ENCODE data around the gene ELOVL3. TPM values are rescaled to one million over a fixed set of nuclear protein-coding genes. Genes with fewer than 3 reads are reported as not detected.

The ELOVL3 gene
- total and polyA plus RNA-seq, 10 of the 15 experiments (the other 5 are each of a cell fraction or from before 2014, with no cell fraction given), result 0.10 to 0.18 (median 0.11) TPM; not detected in 7

GRCh38 chr10:102236006-102236405 is 9.9 kb downstream of the ELOVL3 start:
- BruUV-seq (replicated peaks), result no TSS peak
- FAIRE-seq (no peak), DNase-seq (ENCODE audit: low read depth, low spot score) (no peak), ATAC-seq (no peak)
- peaks cover 13 to 15% of the 10 kb centered on the region in 2 experiments for H3K27me3 ChIP-seq (replicated peaks in 1 of 2; ENCODE audit: control insufficient read depth in 2 of 2, insufficient read depth in 2 of 2, low read length in 1 of 2)
- RAD21 ChIA-PET (ENCODE audit: unreplicated experiment), result interaction anchor here (13.1 kb wide), 1 partner anchor 117 kb away, joined by 256 read pairs; no protein-coding TSS in a partner anchor
- intact Hi-C loops (cut with micrococcal nuclease; ENCODE audit: unreplicated experiment) (no loop called here), in situ Hi-C loops (cut with MboI) (no loop called here)
- no peak overlapping the region for H3K27ac ChIP-seq (ENCODE audit: control insufficient read depth, insufficient read depth)
- no peak overlapping the region for H3K4me2 ChIP-seq (ENCODE audit: control insufficient read depth, insufficient read depth)
- POLR2A ChIA-PET, result interaction anchor here (0.5 to 1.5 kb wide), 4 partner anchors 16 to 292 kb away, joined by 3 to 5 read pairs (median 4); no protein-coding TSS in a partner anchor
- H4K20me1 ChIP-seq (ENCODE audit: control insufficient read depth, insufficient read depth), result no peaks in the 10 kb centered on the region
- no peaks in the 10 kb centered on the region for H3K36me3 ChIP-seq (ENCODE audit: control insufficient read depth in 2 of 2, insufficient read depth in 2 of 2, low read length in 1 of 2)
- H3K9me3 ChIP-seq (replicated peaks; ENCODE audit: control insufficient read depth, insufficient read depth, low read length), result no peaks in the 10 kb centered on the region
- peaks cover 4% of the 10 kb centered on the region for H3K4me1 ChIP-seq (ENCODE audit: control insufficient read depth, insufficient read depth, low read length)
- 42% methylated on average over 7 of the region's 8 CpGs for WGBS (ENCODE audit: insufficient coverage, insufficient replicate concordance, low lambda C conversion rate, missing lambda C conversion rate)
- CTCF ChIA-PET, result interaction anchor here (0.8 to 15.4 kb wide), 5 partner anchors 8 to 163 kb away, joined by 3 to 632 read pairs (median 3); no protein-coding TSS in a partner anchor
- no peak overlapping the region for H2AFZ ChIP-seq (ENCODE audit: control insufficient read depth, low read depth, low read length)
- SMC1A ChIA-PET (ENCODE audit: uncharacterized antibody, unreplicated experiment), result interaction anchor here (1.1 to 12.2 kb wide), 2 partner anchors 32 to 114 kb away, joined by 3 to 231 read pairs; no protein-coding TSS in a partner anchor
- no peak overlapping the region for H3K4me3 ChIP-seq
- H3K79me2 ChIP-seq (ENCODE audit: control insufficient read depth, insufficient read depth, low read length), result no peaks in the 10 kb centered on the region
- H3K9ac ChIP-seq (ENCODE audit: control insufficient read depth, insufficient read depth, low read length), result no peak overlapping the region
- TF ChIP-seq CEBPB (IDR thresholded peaks at IDR 0.05; ENCODE audit: borderline replicate concordance in 1 of 2, low read depth in 2 of 2, low read length in 2 of 2), result no peak
- no peak for TF ChIP-seq PBX3 (IDR thresholded peaks at IDR 0.05; ENCODE audit: insufficient replicate concordance, low read depth, low read length)
- no peak for TF ChIP-seq TAF1 (IDR thresholded peaks at IDR 0.05; ENCODE audit: borderline replicate concordance, low read depth, low read length)
- TF ChIP-seq, protein P1, sequence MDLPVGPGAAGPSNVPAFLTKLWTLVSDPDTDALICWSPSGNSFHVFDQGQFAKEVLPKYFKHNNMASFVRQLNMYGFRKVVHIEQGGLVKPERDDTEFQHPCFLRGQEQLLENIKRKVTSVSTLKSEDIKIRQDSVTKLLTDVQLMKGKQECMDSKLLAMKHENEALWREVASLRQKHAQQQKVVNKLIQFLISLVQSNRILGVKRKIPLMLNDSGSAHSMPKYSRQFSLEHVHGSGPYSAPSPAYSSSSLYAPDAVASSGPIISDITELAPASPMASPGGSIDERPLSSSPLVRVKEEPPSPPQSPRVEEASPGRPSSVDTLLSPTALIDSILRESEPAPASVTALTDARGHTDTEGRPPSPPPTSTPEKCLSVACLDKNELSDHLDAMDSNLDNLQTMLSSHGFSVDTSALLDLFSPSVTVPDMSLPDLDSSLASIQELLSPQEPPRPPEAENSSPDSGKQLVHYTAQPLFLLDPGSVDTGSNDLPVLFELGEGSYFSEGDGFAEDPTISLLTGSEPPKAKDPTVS (IDR thresholded peaks at IDR 0.05; ENCODE audit: low read depth, low read length), result no peak
- no peak for TF ChIP-seq EZH2 (IDR thresholded peaks at IDR 0.05; ENCODE audit: borderline replicate concordance, control insufficient read depth, low read depth, low read length)
- no peak for TF ChIP-seq ZNF592 (IDR thresholded peaks at IDR 0.05)
- no peak for TF ChIP-seq BCL11A (IDR thresholded peaks at IDR 0.05; ENCODE audit: low read depth, low read length)
- TF ChIP-seq CREM (IDR thresholded peaks at IDR 0.05; ENCODE audit: low read depth), result no peak
- TF ChIP-seq E2F8 (IDR thresholded peaks at IDR 0.05; ENCODE audit: low read depth, partially characterized antibody), result no peak
- TF ChIP-seq, protein P2, sequence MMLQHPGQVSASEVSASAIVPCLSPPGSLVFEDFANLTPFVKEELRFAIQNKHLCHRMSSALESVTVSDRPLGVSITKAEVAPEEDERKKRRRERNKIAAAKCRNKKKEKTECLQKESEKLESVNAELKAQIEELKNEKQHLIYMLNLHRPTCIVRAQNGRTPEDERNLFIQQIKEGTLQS (IDR thresholded peaks at IDR 0.05; ENCODE audit: borderline replicate concordance, extremely low read depth, low read depth, low read length), result no peak
